DOHH2 (cell line): ENCODE results near the gene POPDC3.

ENCODE experiments used
- H3F3A ChIP-seq: fragments of 200-600 bp; sonication (generic), shearing (Covaris generic); 2 replicates; pipeline ENCODE4 v1.6.0; 2016; ENCODE audit warnings: antibody characterized with exemption, mild to moderate bottlenecking; ENCODE audit not compliant: control insufficient read depth, insufficient read depth
- H3K27ac ChIP-seq: fragments of 200-600 bp; sonication (generic); 2 replicates; pipeline ENCODE4 v1.5.1; 2014; ENCODE audit warnings: low read depth, mild to moderate bottlenecking, low read length, moderate library complexity
- H3K27me3 ChIP-seq: fragments of 200-600 bp; sonication (generic); 2 replicates; pipeline ENCODE4 v1.6.1; 2014; ENCODE audit warnings: mild to moderate bottlenecking, low read length, mixed read lengths; ENCODE audit not compliant: control insufficient read depth
- H3K36me3 ChIP-seq: fragments of 200-600 bp; sonication (generic); 2 replicates; pipeline ENCODE4 v1.6.1; 2014; ENCODE audit warnings: mild to moderate bottlenecking, low read length, moderate library complexity, mixed read lengths; ENCODE audit not compliant: control insufficient read depth
- H3K4me1 ChIP-seq: fragments of 200-600 bp; sonication (generic); 2 replicates; pipeline ENCODE4 v1.6.1; 2014; ENCODE audit warnings: mild to moderate bottlenecking, low read length, mixed read lengths; ENCODE audit not compliant: control insufficient read depth
- H3K4me2 ChIP-seq: fragments of 200-600 bp; sonication (generic); 2 replicates; pipeline ENCODE4 v1.6.0; 2014; ENCODE audit warnings: mild to moderate bottlenecking, low read length, moderate library complexity
- H3K4me3 ChIP-seq: fragments of 200-600 bp; sonication (generic); 2 replicates; pipeline ENCODE4 v1.5.1; 2014; ENCODE audit warnings: mild to moderate bottlenecking, low read length, mixed read lengths
- H3K79me2 ChIP-seq: fragments of 200-600 bp; sonication (generic); 2 replicates; pipeline ENCODE4 v1.6.1; 2014; ENCODE audit warnings: mild to moderate bottlenecking, low read length, mixed read lengths; ENCODE audit not compliant: control insufficient read depth
- H3K9me2 ChIP-seq: fragments of 200-600 bp; sonication (generic); replicated peaks from 2 replicates; pipeline ENCODE4 v1.6.1; 2014; ENCODE audit warnings: mild to moderate bottlenecking, low read length, mixed read lengths; ENCODE audit not compliant: control insufficient read depth
- H3K9me3 ChIP-seq: fragments of 200-600 bp; sonication (generic); 2 replicates; pipeline ENCODE4 v1.6.1; 2014; ENCODE audit warnings: antibody characterized with exemption, low read length, mixed read lengths; ENCODE audit not compliant: control insufficient read depth, insufficient read depth
- H4K20me1 ChIP-seq: fragments of 200-600 bp; sonication (generic); 2 replicates; pipeline ENCODE4 v1.6.0; 2014; ENCODE audit warnings: low read depth, mild to moderate bottlenecking, antibody characterized with exemption, low read length, moderate library complexity; ENCODE audit not compliant: control insufficient read depth, insufficient read depth
- EZH2phosphoT487 ChIP-seq: fragments of 200-600 bp; sonication (generic); IDR thresholded peaks from 2 replicates; pipeline ENCODE4 v1.6.1; 2017; ENCODE audit warnings: borderline replicate concordance, mild to moderate bottlenecking, antibody characterized with exemption, low read length, moderate library complexity, mixed read lengths
- TF ChIP-seq, protein P1 (sequence below): fragments of 200-600 bp; sonication (generic); IDR thresholded peaks from one replicate; pipeline ENCODE4 v1.5.1; 2014; ENCODE audit warnings: antibody characterized with exemption, mild to moderate bottlenecking, low read depth, low read length; ENCODE audit not compliant: poor library complexity, severe bottlenecking

POPDC3 gene

DNA sequence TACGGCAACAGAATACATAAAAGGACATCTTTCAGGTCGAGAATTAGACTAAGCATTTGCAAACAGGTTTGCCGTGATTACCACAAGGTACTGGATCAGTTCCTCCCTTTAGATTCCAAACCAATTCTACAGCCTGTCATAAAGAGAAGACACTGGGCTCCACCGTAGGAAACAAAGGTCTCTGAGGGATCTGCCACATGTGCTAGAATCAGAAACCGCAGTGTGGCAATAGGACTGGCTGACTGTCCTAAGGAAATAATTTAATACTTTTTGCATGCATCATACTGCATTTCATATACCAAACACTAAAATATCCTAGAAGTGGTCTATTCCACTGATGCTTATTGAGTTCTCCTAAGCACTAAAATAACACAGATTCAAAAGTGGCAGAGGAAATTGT lies 59.2 kb downstream of the POPDC3 start:
- no peak for TF ChIP-seq EZH2phosphoT487
- TF ChIP-seq, protein P1, sequence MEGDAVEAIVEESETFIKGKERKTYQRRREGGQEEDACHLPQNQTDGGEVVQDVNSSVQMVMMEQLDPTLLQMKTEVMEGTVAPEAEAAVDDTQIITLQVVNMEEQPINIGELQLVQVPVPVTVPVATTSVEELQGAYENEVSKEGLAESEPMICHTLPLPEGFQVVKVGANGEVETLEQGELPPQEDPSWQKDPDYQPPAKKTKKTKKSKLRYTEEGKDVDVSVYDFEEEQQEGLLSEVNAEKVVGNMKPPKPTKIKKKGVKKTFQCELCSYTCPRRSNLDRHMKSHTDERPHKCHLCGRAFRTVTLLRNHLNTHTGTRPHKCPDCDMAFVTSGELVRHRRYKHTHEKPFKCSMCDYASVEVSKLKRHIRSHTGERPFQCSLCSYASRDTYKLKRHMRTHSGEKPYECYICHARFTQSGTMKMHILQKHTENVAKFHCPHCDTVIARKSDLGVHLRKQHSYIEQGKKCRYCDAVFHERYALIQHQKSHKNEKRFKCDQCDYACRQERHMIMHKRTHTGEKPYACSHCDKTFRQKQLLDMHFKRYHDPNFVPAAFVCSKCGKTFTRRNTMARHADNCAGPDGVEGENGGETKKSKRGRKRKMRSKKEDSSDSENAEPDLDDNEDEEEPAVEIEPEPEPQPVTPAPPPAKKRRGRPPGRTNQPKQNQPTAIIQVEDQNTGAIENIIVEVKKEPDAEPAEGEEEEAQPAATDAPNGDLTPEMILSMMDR, result no peak
- H3K27me3 ChIP-seq, result no peaks in the 10 kb centered on the region; the same call in 1 of the 2 replicates
- no peaks in the 10 kb centered on the region for H3K79me2 ChIP-seq
- H3F3A ChIP-seq, result no peaks in the 10 kb centered on the region
- no peaks in the 10 kb centered on the region for H3K4me1 ChIP-seq
- H3K9me3 ChIP-seq, result no peaks in the 10 kb centered on the region
- no peak overlapping the region for H3K4me3 ChIP-seq
- no peaks in the 10 kb centered on the region for H3K36me3 ChIP-seq
- no peak overlapping the region for H3K4me2 ChIP-seq
- no peak overlapping the region for H3K27ac ChIP-seq
- H3K9me2 ChIP-seq, result no peaks in the 10 kb centered on the region
- H4K20me1 ChIP-seq, result no peaks in the 10 kb centered on the region

DNA sequence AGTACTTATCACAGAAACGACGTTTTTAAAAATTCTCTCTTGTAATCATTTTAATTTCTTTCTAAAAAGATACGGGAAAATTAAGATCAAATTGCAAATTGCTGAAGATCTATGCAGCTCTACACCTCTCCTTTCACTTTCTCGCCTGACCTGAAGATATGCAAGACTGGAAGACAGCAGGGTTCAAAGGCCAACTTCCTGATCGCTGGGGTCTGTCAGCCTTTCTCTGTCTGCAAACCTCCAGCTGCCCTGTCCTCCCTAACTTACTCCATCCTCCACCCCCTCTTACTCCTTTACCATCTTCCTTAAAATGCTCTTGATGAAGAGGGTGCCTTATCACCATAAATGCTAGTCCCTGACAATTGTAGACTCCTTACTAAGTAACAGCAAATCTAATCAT lies 63.7 kb downstream of the POPDC3 start:
- Histone ChIP-seq H3K4me1 (no peaks in the 10 kb centered on the region), H3K9me3 (no peaks in the 10 kb centered on the region), H3K27ac (no peak overlapping the region), H3K4me3 (no peak overlapping the region), H3K79me2 (no peaks in the 10 kb centered on the region), H3K36me3 (no peaks in the 10 kb centered on the region), H3K4me2 (no peak overlapping the region), H3K9me2 (no peaks in the 10 kb centered on the region), H3F3A (no peaks in the 10 kb centered on the region), H3K27me3 (no peaks in the 10 kb centered on the region; the same call in 1 of the 2 replicates), H4K20me1 (no peaks in the 10 kb centered on the region)
- no peak for TF ChIP-seq EZH2phosphoT487
- TF ChIP-seq, protein P1, result no peak

DNA sequence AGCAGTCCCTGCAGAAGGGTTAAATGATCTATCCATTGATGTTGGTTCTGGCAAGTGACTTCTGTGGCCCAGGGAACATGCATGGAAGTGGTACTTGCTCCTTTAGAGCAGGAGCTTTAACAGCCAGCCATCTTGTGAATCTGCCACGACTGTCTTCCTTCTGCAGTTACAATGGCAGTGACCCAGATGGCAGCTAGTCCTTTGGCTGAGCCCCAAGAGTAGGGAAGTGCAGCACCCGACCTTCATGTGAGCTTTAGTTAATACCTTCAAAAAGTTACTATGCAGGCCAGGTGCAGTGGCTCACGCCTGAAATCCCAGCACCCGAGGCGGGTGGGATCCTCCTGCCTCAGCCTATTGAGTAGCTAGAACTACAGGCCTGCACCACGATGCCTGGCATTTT lies 66.4 kb downstream of the POPDC3 start:
- H3K27ac ChIP-seq, result no peak overlapping the region
- H4K20me1 ChIP-seq, result no peaks in the 10 kb centered on the region
- H3K9me2 ChIP-seq, result no peaks in the 10 kb centered on the region
- H3F3A ChIP-seq, result no peaks in the 10 kb centered on the region
- no peaks in the 10 kb centered on the region for H3K27me3 ChIP-seq
- no peaks in the 10 kb centered on the region for H3K36me3 ChIP-seq
- TF ChIP-seq EZH2phosphoT487, result no peak
- TF ChIP-seq, protein P1, result no peak
- no peak overlapping the region for H3K4me3 ChIP-seq
- no peaks in the 10 kb centered on the region for H3K9me3 ChIP-seq
- H3K4me1 ChIP-seq, result no peaks in the 10 kb centered on the region
- no peaks in the 10 kb centered on the region for H3K79me2 ChIP-seq
- H3K4me2 ChIP-seq, result no peak overlapping the region

DNA sequence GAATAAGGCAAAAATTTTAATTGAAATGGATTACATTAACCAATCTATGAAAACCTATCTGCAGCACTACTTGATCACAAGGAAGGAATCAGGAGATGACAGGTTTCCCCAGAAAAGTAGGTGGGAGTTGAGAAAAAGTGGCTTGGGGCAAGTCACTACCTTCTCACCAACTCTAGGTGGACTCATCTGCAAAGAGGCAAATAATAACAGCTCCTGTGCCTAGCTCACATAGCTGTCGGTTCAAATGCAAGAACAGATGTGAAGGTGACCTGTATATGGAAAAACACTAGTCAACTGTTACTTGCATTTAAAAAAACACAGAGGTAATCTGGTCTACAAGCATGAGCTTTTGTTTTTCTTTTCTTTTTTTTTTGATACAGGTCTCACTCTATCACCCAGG lies 67.2 kb downstream of the POPDC3 start:
- no peaks in the 10 kb centered on the region for H3K79me2 ChIP-seq
- H4K20me1 ChIP-seq, result no peaks in the 10 kb centered on the region
- H3K27me3 ChIP-seq, result no peaks in the 10 kb centered on the region
- no peak overlapping the region for H3K4me3 ChIP-seq
- no peaks in the 10 kb centered on the region for H3K4me1 ChIP-seq
- H3K9me3 ChIP-seq, result no peaks in the 10 kb centered on the region
- H3K4me2 ChIP-seq, result no peak overlapping the region
- H3K9me2 ChIP-seq, result no peaks in the 10 kb centered on the region
- TF ChIP-seq EZH2phosphoT487, result no peak
- TF ChIP-seq, protein P1, result no peak
- no peak overlapping the region for H3K27ac ChIP-seq
- no peaks in the 10 kb centered on the region for H3K36me3 ChIP-seq
- H3F3A ChIP-seq, result no peaks in the 10 kb centered on the region
